Frontal cortex (tissue), 4 donors: ENCODE data around the gene COL11A1. TPM values are rescaled to one million over a fixed set of nuclear protein-coding genes. Genes with fewer than 3 reads are reported as not detected.
"Not testable (repeated sequence)": the region's sequence is repeated elsewhere in the genome, so short reads cannot be mapped to it uniquely, and the experiment has no call there.

Source experiments
- DNase-seq, 2 donors: peaks; one replicate each; pipeline ENCODE4 v3.0.0; 2012; ENCODE audit warnings: low spot score in 2 of 2
- FAIRE-seq: peaks from 2 replicates; lab custom pipeline; 2012; peaks lifted over from hg19 to GRCh38; lab: Jason Lieb, UNC
- total RNA-seq: library from RNA; depleted of rRNA; stranded (reverse); fragments of >200 nt; gene quantifications from one replicate; pipeline ENCODE4 v1.2.3, GENCODE V29; 2014
- donor health status: control.
- donor health status: control.
- donor health status: control.

COL11A1 gene
- total RNA-seq, 1 donor from 2014 or later, result 20.0 TPM

GRCh38 chr1:102941366-102941947 lies 166.9 kb downstream of the COL11A1 start:
- no peak for DNase-seq
- no peak for FAIRE-seq

GRCh38 chr1:102937401-102937800 lies 170.9 kb downstream of the COL11A1 start:
- FAIRE-seq, result no peak
- no peak for DNase-seq

GRCh38 chr1:102933362-102933761 lies 175.0 kb downstream of the COL11A1 start:
- not testable (repeated sequence) for DNase-seq, FAIRE-seq

DNA sequence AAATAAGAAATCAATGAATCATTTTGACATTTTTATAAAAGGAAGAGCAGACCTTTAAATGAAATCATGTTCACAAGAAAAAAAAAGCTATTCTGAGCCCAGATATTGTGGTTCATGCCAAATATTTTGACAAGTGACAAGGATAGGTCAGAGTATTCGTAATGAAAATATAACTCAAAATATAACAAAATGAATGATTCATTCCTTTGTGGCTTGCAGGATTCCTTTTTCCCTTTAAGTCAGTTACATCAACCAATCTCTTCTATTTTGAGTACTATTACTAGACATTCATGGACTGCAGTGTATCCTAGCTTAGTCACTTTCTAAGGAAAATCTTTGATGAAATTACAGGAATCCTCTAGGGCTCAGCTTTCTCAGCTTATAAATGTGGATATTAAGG lies 188.7 kb downstream of the COL11A1 start:
- FAIRE-seq (no peak), DNase-seq (no peak)

DNA sequence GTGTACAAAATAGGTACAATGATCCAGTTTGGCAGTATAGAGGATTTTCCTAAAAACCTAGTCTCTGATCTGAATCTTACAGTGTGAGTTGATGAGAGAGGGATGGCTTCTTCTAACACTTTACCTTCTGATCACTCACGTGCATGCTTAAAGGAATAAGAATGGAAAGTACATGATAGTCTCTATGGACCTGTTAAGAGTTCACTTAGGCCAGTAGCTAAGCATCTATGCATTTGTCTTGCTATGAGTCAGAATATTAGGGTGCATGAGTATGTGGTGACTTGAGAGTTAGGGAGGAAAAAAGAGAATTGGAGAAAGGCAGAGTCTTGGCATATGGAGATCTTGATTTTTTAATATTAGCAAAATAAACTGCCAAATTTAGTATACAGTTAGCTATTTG lies 206.3 kb downstream of the COL11A1 start:
- DNase-seq (no peak), FAIRE-seq (no peak)

GRCh38 chr1:102899935-102900334 lies 208.4 kb downstream of the COL11A1 start:
- DNase-seq (no peak), FAIRE-seq (peak; percentile 37)

DNA sequence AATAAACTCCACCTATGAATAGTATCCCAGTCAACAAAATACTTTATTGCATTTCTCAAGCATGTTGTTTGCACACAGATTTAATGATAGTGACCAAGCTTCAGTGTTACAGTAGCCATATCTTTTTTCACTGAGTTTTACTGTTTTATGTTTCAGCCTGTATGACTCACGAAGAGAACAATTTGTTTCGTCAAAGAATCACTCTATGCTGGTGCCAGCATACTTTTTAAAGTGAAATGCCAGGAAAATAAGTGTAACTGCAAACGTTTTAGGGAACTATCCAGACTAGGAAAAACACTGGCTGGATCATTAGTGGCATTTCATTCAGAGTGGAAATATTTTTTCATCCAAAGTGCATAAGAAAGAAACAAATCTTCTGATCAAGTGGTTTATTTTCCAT lies 210.8 kb downstream of the COL11A1 start:
- FAIRE-seq, result no peak
- no peak for DNase-seq

DNA sequence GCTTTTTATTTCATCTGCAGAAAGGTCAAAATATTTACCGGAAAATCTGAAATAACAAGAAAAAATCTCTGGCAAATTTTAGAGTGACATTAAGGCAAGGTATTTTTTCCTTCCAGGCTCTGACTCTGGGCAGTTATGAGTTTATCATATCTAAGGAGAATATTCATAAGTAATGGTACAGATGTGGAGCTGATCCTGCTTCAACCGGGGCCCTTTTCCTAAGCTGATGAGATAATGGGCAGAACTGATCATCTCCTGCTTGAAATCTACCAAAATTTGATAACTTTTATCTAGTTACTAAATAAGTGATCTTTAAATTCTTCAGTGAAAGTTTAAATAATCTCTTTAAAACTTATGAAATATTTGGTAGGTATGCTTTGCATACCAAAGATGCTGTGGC lies 211.6 kb downstream of the COL11A1 start:
- FAIRE-seq (no peak), DNase-seq (no peak)

DNA sequence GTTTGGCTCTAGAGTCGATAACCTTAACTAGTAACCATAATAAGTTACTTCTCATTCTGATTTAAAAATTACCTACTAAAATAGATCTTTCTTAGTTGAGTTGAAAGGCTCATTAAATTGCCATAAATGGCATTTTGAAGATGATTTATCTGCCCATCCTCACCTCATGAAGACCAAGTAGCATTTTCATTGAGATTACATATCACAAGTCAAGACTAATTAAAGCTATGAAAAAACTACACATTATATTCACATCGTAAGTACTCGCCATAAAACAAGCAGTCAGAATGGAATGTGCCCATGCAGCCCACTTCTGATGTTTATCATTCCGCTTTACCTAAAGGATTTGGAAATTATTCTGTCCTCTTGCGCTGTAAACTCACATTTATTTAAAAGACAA lies 212.0 kb downstream of the COL11A1 start:
- FAIRE-seq, result no peak
- no peak for DNase-seq

- FAIRE-seq (no peak), DNase-seq (no peak)
Observed at GRCh38 chr1:102891868-102892625, 216.3 kb downstream of the COL11A1 start.

GRCh38 chr1:102886638-102887037 lies 221.7 kb downstream of the COL11A1 start:
- FAIRE-seq, result no peak
- DNase-seq, result no peak

DNA sequence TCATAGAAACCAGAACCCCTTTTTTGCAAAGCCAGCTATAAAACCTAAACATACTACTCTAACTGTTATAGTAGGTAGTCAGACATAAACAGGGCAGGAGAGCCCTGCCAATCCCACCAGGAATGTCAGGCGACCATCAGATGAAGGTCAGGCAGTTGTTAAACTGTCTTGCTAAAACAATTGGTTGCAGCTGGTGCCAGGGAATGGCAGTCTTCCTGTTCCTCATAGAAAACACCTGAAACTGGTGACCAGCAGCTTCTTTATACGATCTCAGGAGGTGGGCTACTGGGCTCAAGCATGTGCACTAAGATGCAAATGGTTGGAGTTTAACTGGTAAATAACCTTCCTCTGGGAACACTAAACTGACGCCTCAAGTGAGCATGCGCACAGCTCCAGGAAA lies 224.1 kb downstream of the COL11A1 start:
- DNase-seq (no peak), FAIRE-seq (no peak)

- no peak for FAIRE-seq
- no peak for DNase-seq
Observed at GRCh38 chr1:102879439-102879993, 228.8 kb downstream of the COL11A1 start.

- DNase-seq (no peak), FAIRE-seq (no peak)
Observed at GRCh38 chr1:102875756-102876155, 232.6 kb downstream of the COL11A1 start.

DNA sequence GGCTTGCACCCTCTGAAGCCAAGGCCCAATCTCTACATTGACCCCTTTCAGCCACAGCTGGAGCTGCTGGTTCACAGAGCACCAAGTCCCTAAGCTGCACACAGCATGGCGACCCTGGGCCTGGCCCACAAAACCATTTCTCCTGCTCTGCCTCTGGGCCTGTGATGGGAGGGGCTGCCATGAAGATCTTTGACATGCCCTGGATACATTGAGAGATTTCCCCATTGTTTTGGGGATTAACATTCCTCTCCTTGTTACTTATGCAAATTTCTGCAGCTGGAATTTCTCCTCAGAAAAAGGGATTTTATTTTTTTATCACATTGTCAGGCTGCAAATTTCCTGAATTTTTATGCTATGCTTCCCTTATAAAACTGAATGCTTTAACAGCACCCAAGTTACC lies 235.8 kb downstream of the COL11A1 start:
- no peak for FAIRE-seq
- DNase-seq, result no peak

- no peak for FAIRE-seq
- DNase-seq, result no peak
Observed at GRCh38 chr1:102872097-102872496, 236.2 kb downstream of the COL11A1 start.

- DNase-seq (no peak), FAIRE-seq (no peak)
Observed at GRCh38 chr1:102863704-102864103, 244.6 kb downstream of the COL11A1 start.

DNA sequence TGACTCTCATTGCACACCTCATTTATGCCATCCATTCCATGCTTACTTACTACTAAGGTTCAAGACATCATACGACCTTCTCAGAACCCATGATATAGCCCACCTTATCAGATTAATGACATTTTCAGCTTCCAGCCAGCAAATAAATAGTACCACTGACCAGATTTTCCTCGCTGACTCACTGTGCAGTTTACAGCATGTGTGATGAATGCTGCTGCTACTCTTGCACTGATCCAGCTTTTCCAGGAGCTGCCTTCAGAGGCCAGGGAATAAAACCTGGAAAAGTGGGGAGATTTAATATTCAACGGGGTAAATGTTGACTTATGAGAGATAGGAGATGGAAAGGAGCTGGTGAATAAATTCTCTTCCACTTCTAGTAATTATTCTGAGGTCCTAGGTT lies 247.1 kb downstream of the COL11A1 start:
- DNase-seq (no peak), FAIRE-seq (no peak)

DNA sequence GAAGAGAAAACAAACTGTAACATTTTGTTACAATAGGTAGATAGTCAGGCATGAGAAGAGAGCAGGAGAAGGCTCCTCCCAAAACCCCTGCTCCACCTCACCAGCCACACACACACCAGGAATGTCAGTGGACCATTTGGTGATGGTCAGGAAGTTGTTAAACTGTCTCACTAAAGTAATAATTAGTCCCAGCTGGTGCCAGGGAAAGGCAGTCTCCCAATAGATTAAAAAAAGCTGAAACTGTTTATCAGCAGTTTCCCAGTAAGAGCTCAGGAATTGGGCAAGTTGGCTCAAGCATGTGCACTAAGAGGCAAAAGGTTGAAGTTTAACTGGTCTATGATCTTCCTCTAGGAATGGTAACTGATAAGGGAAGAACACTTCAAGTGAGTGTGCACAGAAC lies 249.6 kb downstream of the COL11A1 start:
- DNase-seq (no peak), FAIRE-seq (no peak)

- DNase-seq, result no peak
- no peak for FAIRE-seq
Observed at GRCh38 chr1:102857251-102857650, 251.1 kb downstream of the COL11A1 start.

- FAIRE-seq (no peak), DNase-seq (no peak)
Observed at GRCh38 chr1:102853701-102854187, 254.6 kb downstream of the COL11A1 start.
